Neural progenitor cell (in vitro differentiated cells): Measurements from ENCODE around the gene WDR43. TPM values are rescaled to one million over a fixed set of nuclear protein-coding genes. Genes with fewer than 3 reads are reported as not detected.

Experiments
- DNase-seq: peaks from one replicate; pipeline ENCODE4 v3.0.0-alpha.2; 2016; ENCODE audit warnings: low spot score
- H2AFZ ChIP-seq: fragments of 200-600 bp; sonication (generic); replicated peaks from 2 replicates; pipeline ENCODE4 v1.6.1; 2016; ENCODE audit warnings: antibody characterized with exemption
- H3F3A ChIP-seq: fragments of 200-600 bp; sonication (generic); 2 replicates; pipeline ENCODE4 v1.6.1; 2016; ENCODE audit warnings: antibody characterized with exemption, low read depth
- H3K27ac ChIP-seq: fragments of 200-600 bp; sonication (generic); 2 replicates; pipeline ENCODE4 v1.5.1; 2016; ENCODE audit warnings: mild to moderate bottlenecking
- H3K27me3 ChIP-seq: fragments of 200-600 bp; sonication (generic); 2 replicates; pipeline ENCODE4 v1.6.1; 2016; ENCODE audit warnings: mild to moderate bottlenecking, moderate library complexity
- H3K36me3 ChIP-seq: fragments of 200-600 bp; sonication (generic); 2 replicates; pipeline ENCODE4 v1.5.1; 2016
- H3K4me1 ChIP-seq: fragments of 200-600 bp; sonication (generic); 2 replicates; pipeline ENCODE4 v1.6.1; 2016; ENCODE audit warnings: mixed run types
- H3K4me2 ChIP-seq: fragments of 200-600 bp; sonication (generic); 2 replicates; pipeline ENCODE4 v1.6.1; 2016
- H3K4me3 ChIP-seq: fragments of 200-600 bp; sonication (generic); 2 replicates; pipeline ENCODE4 v1.5.1; 2016
- H3K79me2 ChIP-seq: fragments of 200-600 bp; sonication (generic); 2 replicates; pipeline ENCODE4 v1.6.1; 2016; ENCODE audit warnings: low read depth
- H3K9ac ChIP-seq: fragments of 200-600 bp; sonication (generic); 2 replicates; pipeline ENCODE4 v1.6.1; 2016
- H3K9me3 ChIP-seq: fragments of 200-600 bp; sonication (generic); 2 replicates; pipeline ENCODE4 v1.5.1; 2016; ENCODE audit warnings: low read depth
- H4K20me1 ChIP-seq: fragments of 200-600 bp; sonication (generic); 2 replicates; pipeline ENCODE4 v1.6.1; 2016; ENCODE audit warnings: low read depth
- H3K27ac Mint-ChIP-seq: 3 replicates; pipeline ENCODE4 v1.8.0; 2021; ENCODE audit warnings: mixed read lengths
- H3K27me3 Mint-ChIP-seq: 2 replicates; pipeline ENCODE4 v1.8.0; 2022; ENCODE audit warnings: low read depth, mild to moderate bottlenecking, inconsistent platforms, moderate library complexity, mixed read lengths; ENCODE audit not compliant: insufficient read depth
- H3K36me3 Mint-ChIP-seq: 3 replicates; pipeline ENCODE4 v1.8.0; 2021; ENCODE audit warnings: mixed read lengths
- H3K4me1 Mint-ChIP-seq: 3 replicates; pipeline ENCODE4 v1.8.0; 2021; ENCODE audit warnings: mixed read lengths
- H3K4me3 Mint-ChIP-seq: 3 replicates; pipeline ENCODE4 v1.8.0; 2021; ENCODE audit warnings: mild to moderate bottlenecking, moderate library complexity, mixed read lengths
- H3K9me3 Mint-ChIP-seq: 3 replicates; pipeline ENCODE4 v1.8.0; 2020; ENCODE audit warnings: mixed read lengths
- EZH2 ChIP-seq: fragments of 200-600 bp; sonication (generic); IDR thresholded peaks from 2 replicates; pipeline ENCODE4 v1.6.1; 2017; ENCODE audit warnings: antibody characterized with exemption, mild to moderate bottlenecking, moderate library complexity
- EZH2phosphoT487 ChIP-seq: fragments of 200-600 bp; sonication (generic); IDR thresholded peaks from 2 replicates; pipeline ENCODE4 v1.6.1; 2017; ENCODE audit warnings: antibody characterized with exemption
- total RNA-seq: library from RNA; depleted of rRNA; stranded (reverse); fragments of >200 nt; gene quantifications from 2 replicates; pipeline ENCODE4 v1.2.3, GENCODE V29; 2015; ENCODE audit warnings: low replicate concordance
- TF ChIP-seq, protein P1 (sequence below): fragments of 200-600 bp; sonication (generic); IDR thresholded peaks from 2 replicates; pipeline ENCODE4 v1.5.1; 2017; ENCODE audit warnings: antibody characterized with exemption, mild to moderate bottlenecking

The WDR43 gene
- total RNA-seq, 1 donor from 2014 or later = 139 TPM

DNA sequence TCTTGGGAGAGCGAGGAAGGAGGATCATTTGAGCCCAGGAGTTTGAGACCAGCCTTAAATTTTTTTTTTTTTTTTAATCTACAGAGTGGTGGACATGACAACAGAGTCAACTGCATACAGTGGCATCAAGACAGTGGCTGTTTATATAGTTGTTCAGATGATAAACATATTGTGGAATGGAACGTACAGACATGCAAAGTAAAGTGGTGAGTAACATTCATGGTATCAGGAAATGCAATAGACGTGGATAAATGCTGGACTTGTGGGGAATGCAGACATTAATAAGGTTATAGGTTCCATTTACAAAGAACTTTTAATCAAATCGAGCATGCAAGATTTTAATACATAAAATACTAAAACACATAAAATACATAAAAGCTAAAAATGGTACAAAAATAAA, 11.9 kb downstream of the WDR43 start:
- Mint-ChIP-seq H3K4me3 (no peak overlapping the region), H3K9me3 (no peaks in the 10 kb centered on the region), H3K4me1 (no peaks in the 10 kb centered on the region), H3K36me3 (peaks cover 36% of the 10 kb centered on the region), H3K27ac (no peak overlapping the region), H3K27me3 (no peaks in the 10 kb centered on the region)
- H3K36me3 ChIP-seq = peaks cover 9% of the 10 kb centered on the region
- H3K9ac ChIP-seq = no peak overlapping the region
- no peaks in the 10 kb centered on the region for H3K27me3 ChIP-seq
- no peak overlapping the region for H2AFZ ChIP-seq
- TF ChIP-seq EZH2phosphoT487 = no peak
- TF ChIP-seq, protein P1, sequence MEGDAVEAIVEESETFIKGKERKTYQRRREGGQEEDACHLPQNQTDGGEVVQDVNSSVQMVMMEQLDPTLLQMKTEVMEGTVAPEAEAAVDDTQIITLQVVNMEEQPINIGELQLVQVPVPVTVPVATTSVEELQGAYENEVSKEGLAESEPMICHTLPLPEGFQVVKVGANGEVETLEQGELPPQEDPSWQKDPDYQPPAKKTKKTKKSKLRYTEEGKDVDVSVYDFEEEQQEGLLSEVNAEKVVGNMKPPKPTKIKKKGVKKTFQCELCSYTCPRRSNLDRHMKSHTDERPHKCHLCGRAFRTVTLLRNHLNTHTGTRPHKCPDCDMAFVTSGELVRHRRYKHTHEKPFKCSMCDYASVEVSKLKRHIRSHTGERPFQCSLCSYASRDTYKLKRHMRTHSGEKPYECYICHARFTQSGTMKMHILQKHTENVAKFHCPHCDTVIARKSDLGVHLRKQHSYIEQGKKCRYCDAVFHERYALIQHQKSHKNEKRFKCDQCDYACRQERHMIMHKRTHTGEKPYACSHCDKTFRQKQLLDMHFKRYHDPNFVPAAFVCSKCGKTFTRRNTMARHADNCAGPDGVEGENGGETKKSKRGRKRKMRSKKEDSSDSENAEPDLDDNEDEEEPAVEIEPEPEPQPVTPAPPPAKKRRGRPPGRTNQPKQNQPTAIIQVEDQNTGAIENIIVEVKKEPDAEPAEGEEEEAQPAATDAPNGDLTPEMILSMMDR = no peak
- TF ChIP-seq EZH2 = no peak
- no peak overlapping the region for H3K4me2 ChIP-seq
- no peaks in the 10 kb centered on the region for H3K4me1 ChIP-seq
- H3K27ac ChIP-seq = no peak overlapping the region
- peaks cover 99% of the 10 kb centered on the region for H3K79me2 ChIP-seq
- no peaks in the 10 kb centered on the region for H3K9me3 ChIP-seq
- H4K20me1 ChIP-seq = peaks cover 81% of the 10 kb centered on the region
- no peak for DNase-seq
- peaks cover 1% of the 10 kb centered on the region for H3F3A ChIP-seq
- H3K4me3 ChIP-seq = no peak overlapping the region

DNA sequence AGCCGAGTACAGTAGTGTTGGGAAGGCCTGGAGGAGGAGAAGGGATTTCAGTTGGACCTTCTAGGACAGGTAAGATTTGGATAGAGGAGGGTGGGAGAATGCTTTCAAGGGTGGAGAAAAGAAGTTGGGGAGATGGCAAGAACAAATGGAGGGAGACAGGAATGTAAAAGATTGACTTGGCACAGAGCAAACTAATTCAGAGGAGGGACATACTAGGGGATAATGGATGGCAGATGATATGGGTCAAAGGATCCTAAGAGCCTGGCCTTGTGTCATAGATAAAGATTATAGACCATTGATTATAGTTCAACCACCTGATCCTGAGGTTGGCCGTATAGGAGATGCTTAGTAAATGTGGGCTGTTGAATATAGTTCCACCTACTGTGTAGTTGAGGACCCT, 12.4 kb downstream of the WDR43 start:
- Histone ChIP-seq H3K36me3 (peaks cover 10% of the 10 kb centered on the region), H4K20me1 (peaks cover 81% of the 10 kb centered on the region)
- H3K27ac Mint-ChIP-seq = no peak overlapping the region

DNA sequence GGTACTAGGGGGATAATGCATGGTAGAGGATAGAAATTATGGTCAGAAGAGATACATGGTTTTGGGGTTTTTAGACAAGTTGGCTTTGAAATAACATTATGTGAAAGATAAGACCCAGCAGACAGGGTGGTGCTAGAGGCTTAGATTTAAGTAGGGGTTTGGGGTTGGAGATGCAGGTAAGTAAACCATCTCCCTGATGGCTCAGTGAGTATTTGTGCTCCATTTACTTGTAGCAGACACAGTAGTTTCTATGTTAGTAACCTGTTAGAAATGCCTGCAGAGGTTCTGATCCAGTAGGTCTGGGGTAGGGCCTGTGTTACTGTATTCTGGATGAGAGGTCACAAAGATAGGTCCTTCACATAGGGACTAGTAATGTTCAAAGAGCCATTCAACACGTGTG, 13.7 kb downstream of the WDR43 start:
- Mint-ChIP-seq H3K4me3 (no peak overlapping the region), H3K27me3 (no peaks in the 10 kb centered on the region), H3K4me1 (no peaks in the 10 kb centered on the region), H3K27ac (no peak overlapping the region), H3K9me3 (no peaks in the 10 kb centered on the region), H3K36me3 (peaks cover 43% of the 10 kb centered on the region)
- TF ChIP-seq, protein P1 = no peak
- TF ChIP-seq EZH2phosphoT487 (no peak), EZH2 (no peak)
- Histone ChIP-seq H3K36me3 (peaks cover 14% of the 10 kb centered on the region), H3K27me3 (no peaks in the 10 kb centered on the region), H3K4me2 (no peak overlapping the region), H3K9me3 (no peaks in the 10 kb centered on the region), H4K20me1 (peaks cover 74% of the 10 kb centered on the region), H3K4me1 (no peaks in the 10 kb centered on the region), H2AFZ (no peak overlapping the region), H3K4me3 (no peak overlapping the region), H3F3A (peaks cover 6% of the 10 kb centered on the region), H3K27ac (no peak overlapping the region), H3K9ac (no peak overlapping the region), H3K79me2 (peaks cover 98% of the 10 kb centered on the region)
- no peak for DNase-seq

More for the DNA sequence above, 12.4 kb downstream of the WDR43 start:
- no peaks in the 10 kb centered on the region for H3K27me3 ChIP-seq
- H3K27ac ChIP-seq = no peak overlapping the region
- H3K79me2 ChIP-seq = peaks cover 99% of the 10 kb centered on the region
- H3K36me3 Mint-ChIP-seq = peaks cover 36% of the 10 kb centered on the region
- no peaks in the 10 kb centered on the region for H3K4me1 ChIP-seq
- peaks cover 6% of the 10 kb centered on the region for H3F3A ChIP-seq
- no peaks in the 10 kb centered on the region for H3K9me3 Mint-ChIP-seq
- H3K27me3 Mint-ChIP-seq = no peaks in the 10 kb centered on the region
- H3K4me3 Mint-ChIP-seq = no peak overlapping the region
- H2AFZ ChIP-seq = no peak overlapping the region
- H3K9me3 ChIP-seq = no peaks in the 10 kb centered on the region
- no peak overlapping the region for H3K9ac ChIP-seq
- no peak overlapping the region for H3K4me3 ChIP-seq
- H3K4me2 ChIP-seq = no peak overlapping the region
- no peaks in the 10 kb centered on the region for H3K4me1 Mint-ChIP-seq
- no peak for DNase-seq
- TF ChIP-seq, protein P1 = no peak
- TF ChIP-seq EZH2phosphoT487 (no peak), EZH2 (no peak)
